ENCODE results near the gene EDN2. TPM values are rescaled to one million over a fixed set of nuclear protein-coding genes. Genes with fewer than 3 reads are reported as not detected.

EDN2 gene
- total RNA-seq, 1 donor from 2014 or later: not detected

- Mint-ChIP-seq H3K4me3 (no peak overlapping the region), H3K27me3 (ENCODE audit: low read depth) (peaks cover 3% of the 10 kb centered on the region), H3K4me1 (peaks cover 30% of the 10 kb centered on the region), H3K27ac (ENCODE audit: unreplicated experiment) (no peak overlapping the region), H3K9me3 (no peaks in the 10 kb centered on the region), H3K36me3 (ENCODE audit: low read depth) (no peaks in the 10 kb centered on the region)
- no peak for TF ChIP-seq CTCF (conservative IDR thresholded peaks at IDR 0.05)
- no peak for DNase-seq (ENCODE audit: low read depth, low spot score)
Observed at GRCh38 chr1:41436281-41437010, 48.0 kb downstream of the EDN2 start.

GRCh38 chr1:41435570-41436178 is 48.8 kb downstream of the EDN2 start:
- Mint-ChIP-seq H3K27me3 (ENCODE audit: low read depth) (peaks cover 3% of the 10 kb centered on the region), H3K9me3 (no peaks in the 10 kb centered on the region), H3K27ac (ENCODE audit: unreplicated experiment) (no peak overlapping the region), H3K4me3 (no peak overlapping the region), H3K36me3 (ENCODE audit: low read depth) (no peaks in the 10 kb centered on the region), H3K4me1 (peaks cover 30% of the 10 kb centered on the region)
- DNase-seq (ENCODE audit: low read depth, low spot score): no peak
- no peak for TF ChIP-seq CTCF (conservative IDR thresholded peaks at IDR 0.05)

GRCh38 chr1:41434748-41435449 is 49.6 kb downstream of the EDN2 start:
- no peaks in the 10 kb centered on the region for H3K9me3 Mint-ChIP-seq
- peaks cover 30% of the 10 kb centered on the region for H3K4me1 Mint-ChIP-seq
- H3K27ac Mint-ChIP-seq (ENCODE audit: unreplicated experiment): no peak overlapping the region
- TF ChIP-seq CTCF (conservative IDR thresholded peaks at IDR 0.05): no peak
- H3K4me3 Mint-ChIP-seq: no peak overlapping the region
- DNase-seq (ENCODE audit: low read depth, low spot score): no peak
- H3K36me3 Mint-ChIP-seq (ENCODE audit: low read depth): no peaks in the 10 kb centered on the region
- peaks cover 3% of the 10 kb centered on the region for H3K27me3 Mint-ChIP-seq (ENCODE audit: low read depth)

- H3K9me3 Mint-ChIP-seq: no peaks in the 10 kb centered on the region
- no peak for DNase-seq (ENCODE audit: low read depth, low spot score)
- no peak overlapping the region for H3K4me3 Mint-ChIP-seq
- TF ChIP-seq CTCF (conservative IDR thresholded peaks at IDR 0.05): no peak
- H3K27me3 Mint-ChIP-seq (ENCODE audit: low read depth): peaks cover 3% of the 10 kb centered on the region
- peaks cover 30% of the 10 kb centered on the region for H3K4me1 Mint-ChIP-seq
- H3K36me3 Mint-ChIP-seq (ENCODE audit: low read depth): no peaks in the 10 kb centered on the region
- H3K27ac Mint-ChIP-seq (ENCODE audit: unreplicated experiment): peak overlapping the region; percentile 78
Observed at GRCh38 chr1:41434306-41434705, 50.2 kb downstream of the EDN2 start.

- TF ChIP-seq CTCF (conservative IDR thresholded peaks at IDR 0.05): no peak
- peaks cover 30% of the 10 kb centered on the region for H3K4me1 Mint-ChIP-seq
- no peaks in the 10 kb centered on the region for H3K36me3 Mint-ChIP-seq (ENCODE audit: low read depth)
- DNase-seq (ENCODE audit: low read depth, low spot score): no peak
- peaks cover 3% of the 10 kb centered on the region for H3K27me3 Mint-ChIP-seq (ENCODE audit: low read depth)
- H3K4me3 Mint-ChIP-seq: no peak overlapping the region
- no peak overlapping the region for H3K27ac Mint-ChIP-seq (ENCODE audit: unreplicated experiment)
- no peaks in the 10 kb centered on the region for H3K9me3 Mint-ChIP-seq
Observed at GRCh38 chr1:41433501-41433900, 51.0 kb downstream of the EDN2 start.

Data from neural crest cell (in vitro differentiated cells).